GM23338 (cell line): ENCODE measurements around the gene CUBN. TPM values are rescaled to one million over a fixed set of nuclear protein-coding genes. Genes with fewer than 3 reads are reported as not detected.

ENCODE experiments used
- ATAC-seq: fragments of 200-7000 bp; cut with Tn5 transposase; 3 replicates; pipeline ENCODE4 v1.9.1; 2020
- DNase-seq: peaks from one replicate; pipeline ENCODE4 v3.0.0-alpha.2; 2015; ENCODE audit warnings: low spot score
- H2AFZ ChIP-seq: fragments of 200-600 bp; sonication (generic); 2 replicates; pipeline ENCODE4 v1.8.0; 2016; ENCODE audit warnings: antibody characterized with exemption, mild to moderate bottlenecking, moderate library complexity
- H3F3A ChIP-seq: fragments of 200-600 bp; sonication (generic); replicated peaks from 2 replicates; pipeline ENCODE4 v1.8.0; 2017; ENCODE audit warnings: antibody characterized with exemption, mixed run types, low read depth
- H3K27ac ChIP-seq: fragments of 200-600 bp; sonication (generic); 2 replicates; pipeline ENCODE4 v1.6.1; 2016; ENCODE audit warnings: low read depth
- H3K27me3 ChIP-seq: fragments of 200-600 bp; sonication (generic); 2 replicates; pipeline ENCODE4 v1.8.0; 2016; ENCODE audit warnings: mild to moderate bottlenecking, mixed run types, moderate library complexity; ENCODE audit not compliant: insufficient read depth
- H3K36me3 ChIP-seq: fragments of 200-600 bp; sonication (generic); 2 replicates; pipeline ENCODE4 v1.8.0; 2016; ENCODE audit warnings: mild to moderate bottlenecking; ENCODE audit not compliant: insufficient read depth
- H3K4me1 ChIP-seq: fragments of 200-600 bp; sonication (generic); 2 replicates; pipeline ENCODE4 v1.8.0; 2016; ENCODE audit warnings: mild to moderate bottlenecking, moderate library complexity; ENCODE audit not compliant: insufficient read depth
- H3K4me2 ChIP-seq: fragments of 200-600 bp; sonication (generic); 2 replicates; pipeline ENCODE4 v1.7.1; 2017; ENCODE audit warnings: mixed run types
- H3K4me3 ChIP-seq: fragments of 200-600 bp; sonication (generic); 2 replicates; pipeline ENCODE4 v1.6.1; 2016; ENCODE audit warnings: mixed run types
- H3K79me2 ChIP-seq: fragments of 200-600 bp; sonication (generic); replicated peaks from 2 replicates; pipeline ENCODE4 v1.8.0; 2017; ENCODE audit warnings: mild to moderate bottlenecking; ENCODE audit not compliant: insufficient read depth
- H3K9me2 ChIP-seq: fragments of 200-600 bp; sonication (generic); 2 replicates; pipeline ENCODE4 v1.8.0; 2017; ENCODE audit not compliant: insufficient read depth
- H4K20me1 ChIP-seq: fragments of 200-600 bp; sonication (generic); replicated peaks from 2 replicates; pipeline ENCODE4 v1.8.0; 2017; ENCODE audit warnings: mild to moderate bottlenecking; ENCODE audit not compliant: insufficient read depth
- H3K27ac Mint-ChIP-seq: 2 replicates; pipeline ENCODE4 v1.8.0; 2020; ENCODE audit warnings: inconsistent platforms, mild to moderate bottlenecking, moderate library complexity, mixed read lengths
- H3K27me3 Mint-ChIP-seq: 3 replicates; pipeline ENCODE4 v1.8.0; 2022; ENCODE audit warnings: low read depth, mild to moderate bottlenecking, moderate library complexity, mixed read lengths, inconsistent platforms; ENCODE audit not compliant: insufficient read depth, poor library complexity
- H3K36me3 Mint-ChIP-seq: 3 replicates; pipeline ENCODE4 v1.8.0; 2021; ENCODE audit warnings: low read depth, mild to moderate bottlenecking, inconsistent platforms, moderate library complexity, mixed read lengths
- H3K4me1 Mint-ChIP-seq: 3 replicates; pipeline ENCODE4 v1.8.0; 2020; ENCODE audit warnings: mild to moderate bottlenecking, inconsistent platforms, mixed read lengths
- H3K4me3 Mint-ChIP-seq: 3 replicates; pipeline ENCODE4 v1.8.0; 2021; ENCODE audit warnings: moderate library complexity, mild to moderate bottlenecking, inconsistent platforms, mixed read lengths
- H3K9me3 Mint-ChIP-seq: 3 replicates; pipeline ENCODE4 v1.8.0; 2020; ENCODE audit warnings: moderate library complexity, mild to moderate bottlenecking, inconsistent platforms, mixed read lengths
- CREB1 ChIP-seq: fragments of 250-450 bp; sonication (Bioruptor Pico); IDR thresholded peaks from 2 replicates; pipeline ENCODE4 v1.5.0; 2020; ENCODE audit warnings: low read depth, mild to moderate bottlenecking, moderate library complexity
- EZH2 ChIP-seq: fragments of 200-600 bp; sonication (generic); IDR thresholded peaks from one replicate; pipeline ENCODE4 v1.8.0; 2017; ENCODE audit warnings: antibody characterized with exemption, mild to moderate bottlenecking, low read depth; ENCODE audit not compliant: unreplicated experiment
- EZH2phosphoT487 ChIP-seq: fragments of 200-600 bp; sonication (generic); IDR thresholded peaks from one replicate; pipeline ENCODE4 v1.8.1; 2018; ENCODE audit warnings: antibody characterized with exemption; ENCODE audit not compliant: unreplicated experiment
- JUNB ChIP-seq: IDR thresholded peaks from one replicate; pipeline ENCODE4 v1.6.1; 2016; ENCODE audit warnings: antibody characterized with exemption; ENCODE audit not compliant: unreplicated experiment
- NANOG ChIP-seq: IDR thresholded peaks from 2 replicates; pipeline ENCODE4 v1.6.1; 2016; ENCODE audit warnings: antibody characterized with exemption, borderline replicate concordance
- POLR2AphosphoS5 ChIP-seq: IDR thresholded peaks from 2 replicates; pipeline ENCODE4 v1.6.1; 2016; ENCODE audit warnings: antibody characterized with exemption, low read depth
- REST ChIP-seq: IDR thresholded peaks from one replicate; pipeline ENCODE4 v1.6.1; 2018; ENCODE audit warnings: antibody characterized with exemption; ENCODE audit not compliant: unreplicated experiment
- STAT1 ChIP-seq: IDR thresholded peaks from one replicate; pipeline ENCODE4 v1.6.1; 2016; ENCODE audit warnings: antibody characterized with exemption; ENCODE audit not compliant: unreplicated experiment
- ZNF114 ChIP-seq: fragments of 250-450 bp; sonication (Bioruptor Pico); IDR thresholded peaks from 2 replicates; pipeline ENCODE4 v1.5.0; 2020; ENCODE audit warnings: mild to moderate bottlenecking, moderate library complexity
- ZNF331 ChIP-seq: fragments of 250-450 bp; sonication (Bioruptor Pico); IDR thresholded peaks from 2 replicates; pipeline ENCODE4 v1.5.0; 2020; ENCODE audit warnings: low read depth, mild to moderate bottlenecking, moderate library complexity
- polyA plus RNA-seq: library from polyadenylated mRNA; unstranded; fragments of >200 nt; fragmentation: Nextera tagmentation; extraction: Ambion mirVana; gene quantifications from 2 replicates; pipeline ENCODE4 v1.2.1, GENCODE V29; 2016
- total RNA-seq: library from RNA; depleted of rRNA; stranded (reverse); fragments of >200 nt; shearing (Covaris generic); gene quantifications from 2 replicates; pipeline ENCODE4 v1.2.3, GENCODE V29; 2014
- TF ChIP-seq, protein P1 (sequence below): IDR thresholded peaks from 2 replicates; pipeline ENCODE4 v1.6.1; 2016; ENCODE audit warnings: antibody characterized with exemption
- TF ChIP-seq, protein P2 (sequence below), 2 experiments: fragments of 200-600 bp in 1 of 2; sonication (generic) in 1 of 2; conservative IDR thresholded peaks; 2 replicates each; pipeline versions ENCODE4 v1.5.1 to v1.6.1; 2016 to 2017; ENCODE audit warnings: antibody characterized with exemption in 2 of 2, low read depth in 2 of 2, mild to moderate bottlenecking in 2 of 2, moderate library complexity in 1 of 2

Gene CUBN
- total and polyA plus RNA-seq, 2 experiments from 2014 or later, result 0.06 to 1.8 TPM

- TF ChIP-seq, protein P1, sequence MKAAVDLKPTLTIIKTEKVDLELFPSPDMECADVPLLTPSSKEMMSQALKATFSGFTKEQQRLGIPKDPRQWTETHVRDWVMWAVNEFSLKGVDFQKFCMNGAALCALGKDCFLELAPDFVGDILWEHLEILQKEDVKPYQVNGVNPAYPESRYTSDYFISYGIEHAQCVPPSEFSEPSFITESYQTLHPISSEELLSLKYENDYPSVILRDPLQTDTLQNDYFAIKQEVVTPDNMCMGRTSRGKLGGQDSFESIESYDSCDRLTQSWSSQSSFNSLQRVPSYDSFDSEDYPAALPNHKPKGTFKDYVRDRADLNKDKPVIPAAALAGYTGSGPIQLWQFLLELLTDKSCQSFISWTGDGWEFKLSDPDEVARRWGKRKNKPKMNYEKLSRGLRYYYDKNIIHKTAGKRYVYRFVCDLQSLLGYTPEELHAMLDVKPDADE, result no peak
- no peak for TF ChIP-seq JUNB
- TF ChIP-seq CREB1 (CRISPR knock-in tag), result no peak
- no peak for TF ChIP-seq NANOG
- no peak for TF ChIP-seq EZH2
- no peak for TF ChIP-seq STAT1
- TF ChIP-seq ZNF114 (CRISPR knock-in tag), result no peak
- TF ChIP-seq POLR2AphosphoS5, result no peak
- no peak for TF ChIP-seq REST
- no peak overlapping the region for H2AFZ ChIP-seq
- no peaks in the 10 kb centered on the region for H3K27me3 Mint-ChIP-seq
- DNase-seq (no peak), ATAC-seq (no peak)
- no peak overlapping the region for H3K4me3 ChIP-seq
- no peak overlapping the region for H3K27ac Mint-ChIP-seq
- no peaks in the 10 kb centered on the region for H3K36me3 Mint-ChIP-seq
- peaks cover 4% of the 10 kb centered on the region for H3K4me1 Mint-ChIP-seq
- no peaks in the 10 kb centered on the region for H3K9me3 Mint-ChIP-seq
- no peak overlapping the region for H3K4me2 ChIP-seq
- H3K36me3 ChIP-seq, result no peaks in the 10 kb centered on the region
- H4K20me1 ChIP-seq, result no peaks in the 10 kb centered on the region
- H3K9me2 ChIP-seq, result no peaks in the 10 kb centered on the region
- H3K4me3 Mint-ChIP-seq, result no peak overlapping the region
- no peak overlapping the region for H3K27ac ChIP-seq
- no peaks in the 10 kb centered on the region for H3K79me2 ChIP-seq
- H3K27me3 ChIP-seq, result no peaks in the 10 kb centered on the region
- H3K4me1 ChIP-seq, result no peaks in the 10 kb centered on the region
- H3F3A ChIP-seq, result no peaks in the 10 kb centered on the region
Observed at GRCh38 chr10:16890691-16891090, 238.9 kb downstream of the CUBN start.

DNA sequence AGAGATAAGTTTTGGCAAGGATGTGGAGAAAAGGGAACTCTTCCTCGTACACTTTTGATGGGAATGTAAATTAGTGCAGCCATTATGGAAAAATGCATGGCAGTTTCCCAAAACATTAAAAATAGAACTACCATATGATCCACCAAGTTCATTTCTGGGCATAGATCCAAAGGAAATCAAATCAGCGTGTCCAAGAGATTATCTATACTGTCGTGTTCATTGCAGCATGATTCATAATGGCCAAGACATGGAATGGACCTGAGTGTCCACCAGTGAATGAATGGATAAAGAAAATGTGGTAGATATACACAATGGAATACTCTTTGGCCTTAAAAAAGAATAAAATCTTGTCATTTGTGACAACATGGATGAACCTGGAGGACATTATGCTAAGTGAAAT is 242.0 kb downstream of the CUBN start:
- Mint-ChIP-seq H3K27me3 (no peaks in the 10 kb centered on the region), H3K36me3 (no peaks in the 10 kb centered on the region), H3K4me1 (peaks cover 8% of the 10 kb centered on the region), H3K9me3 (no peaks in the 10 kb centered on the region), H3K4me3 (no peak overlapping the region), H3K27ac (no peak overlapping the region)
- Histone ChIP-seq H3K27me3 (no peaks in the 10 kb centered on the region), H3K27ac (no peak overlapping the region), H2AFZ (no peak overlapping the region), H3K9me2 (no peaks in the 10 kb centered on the region), H3K79me2 (no peaks in the 10 kb centered on the region), H3K4me1 (no peaks in the 10 kb centered on the region), H3K4me2 (no peak overlapping the region), H3K4me3 (no peak overlapping the region), H3F3A (no peaks in the 10 kb centered on the region), H4K20me1 (no peaks in the 10 kb centered on the region), H3K36me3 (no peaks in the 10 kb centered on the region)
- DNase-seq, result no peak
- no peak for ATAC-seq
- TF ChIP-seq ZNF331 (CRISPR knock-in tag) (no peak), POLR2AphosphoS5 (no peak), ZNF114 (CRISPR knock-in tag) (no peak), CREB1 (CRISPR knock-in tag) (no peak), EZH2 (no peak), REST (no peak), STAT1 (no peak), JUNB (no peak), EZH2phosphoT487 (no peak)
- TF ChIP-seq, protein P2, sequence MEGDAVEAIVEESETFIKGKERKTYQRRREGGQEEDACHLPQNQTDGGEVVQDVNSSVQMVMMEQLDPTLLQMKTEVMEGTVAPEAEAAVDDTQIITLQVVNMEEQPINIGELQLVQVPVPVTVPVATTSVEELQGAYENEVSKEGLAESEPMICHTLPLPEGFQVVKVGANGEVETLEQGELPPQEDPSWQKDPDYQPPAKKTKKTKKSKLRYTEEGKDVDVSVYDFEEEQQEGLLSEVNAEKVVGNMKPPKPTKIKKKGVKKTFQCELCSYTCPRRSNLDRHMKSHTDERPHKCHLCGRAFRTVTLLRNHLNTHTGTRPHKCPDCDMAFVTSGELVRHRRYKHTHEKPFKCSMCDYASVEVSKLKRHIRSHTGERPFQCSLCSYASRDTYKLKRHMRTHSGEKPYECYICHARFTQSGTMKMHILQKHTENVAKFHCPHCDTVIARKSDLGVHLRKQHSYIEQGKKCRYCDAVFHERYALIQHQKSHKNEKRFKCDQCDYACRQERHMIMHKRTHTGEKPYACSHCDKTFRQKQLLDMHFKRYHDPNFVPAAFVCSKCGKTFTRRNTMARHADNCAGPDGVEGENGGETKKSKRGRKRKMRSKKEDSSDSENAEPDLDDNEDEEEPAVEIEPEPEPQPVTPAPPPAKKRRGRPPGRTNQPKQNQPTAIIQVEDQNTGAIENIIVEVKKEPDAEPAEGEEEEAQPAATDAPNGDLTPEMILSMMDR (conservative IDR thresholded peaks at IDR 0.05; ENCODE audit: low read depth in 2 of 2), result no peak
- TF ChIP-seq, protein P1, result no peak
